ENCODE measurements around the gene KCNS3.

- TF ChIP-seq CTCF (IDR thresholded peaks at IDR 0.05) (no peak), EP300 (IDR thresholded peaks at IDR 0.05) (no peak)
Measured at GRCh38 chr2:17830053-17831034, 48.1 kb upstream of the KCNS3 start.

Measured in ovary (tissue), 3 donors.